Caco-2 (cell line): Measurements from ENCODE around the gene ACER1. TPM values are rescaled to one million over a fixed set of nuclear protein-coding genes. Genes with fewer than 3 reads are reported as not detected.

Source experiments
- BruUV-seq: library from RNA; stranded (reverse); fragments of 400-500 nt; replicated peaks from 2 replicates; lab custom pipeline; 2021; lab: Mats Ljungman, UMichigan
- CTCF ChIA-PET: fragments of 300-600 bp; sonication (Branson Sonifier 250); formaldehyde crosslinking; loops from one replicate; lab custom pipeline; 2022; ENCODE audit warnings: antibody characterized with exemption; lab: Charles Lee
- POLR2A ChIA-PET: fragments of 300-600 bp; sonication (Branson Sonifier 250); formaldehyde crosslinking; loops from one replicate; lab custom pipeline; 2022; ENCODE audit warnings: antibody characterized with exemption; lab: Charles Lee
- DNase-seq, 2 experiments: peaks; one replicate each; pipeline versions ENCODE4 v3.0.0 to v3.0.0-alpha.2; 2020 to 2022
- H3K27me3 ChIP-seq: replicated peaks from 2 replicates; pipeline ENCODE4 v1.6.0; 2011; ENCODE audit warnings: low read length; ENCODE audit not compliant: control insufficient read depth, insufficient read depth
- H3K36me3 ChIP-seq: 2 replicates; pipeline ENCODE4 v1.5.1; 2011; ENCODE audit warnings: low read length; ENCODE audit not compliant: control insufficient read depth, insufficient read depth
- H3K4me1 ChIP-seq: fragments of 250-450 bp; sonication (Bioruptor Pico); 2 replicates; pipeline ENCODE4 v1.5.1; 2020; ENCODE audit warnings: mild to moderate bottlenecking
- H3K4me3 ChIP-seq: 2 replicates; pipeline ENCODE4 v1.5.1; 2011; ENCODE audit warnings: low read depth, mild to moderate bottlenecking, control low read depth, low read length
- H3K9me3 ChIP-seq: fragments of 250-450 bp; sonication (Bioruptor Pico); 2 replicates; pipeline ENCODE4 v1.5.1; 2020; ENCODE audit warnings: mild to moderate bottlenecking, moderate library complexity
- H3K27ac Mint-ChIP-seq: one replicate; pipeline ENCODE4 v1.8.0; 2022; ENCODE audit warnings: mixed read lengths; ENCODE audit not compliant: unreplicated experiment
- H3K27me3 Mint-ChIP-seq: one replicate; pipeline ENCODE4 v1.8.0; 2022; ENCODE audit warnings: mixed read lengths; ENCODE audit not compliant: insufficient read depth, unreplicated experiment
- H3K36me3 Mint-ChIP-seq: one replicate; pipeline ENCODE4 v1.8.0; 2022; ENCODE audit warnings: mild to moderate bottlenecking, mixed read lengths; ENCODE audit not compliant: insufficient read depth, unreplicated experiment
- H3K4me1 Mint-ChIP-seq: one replicate; pipeline ENCODE4 v1.8.0; 2022; ENCODE audit warnings: low read depth, mixed read lengths; ENCODE audit not compliant: unreplicated experiment
- H3K4me3 Mint-ChIP-seq: one replicate; pipeline ENCODE4 v1.8.0; 2022; ENCODE audit warnings: mild to moderate bottlenecking, moderate library complexity, mixed read lengths; ENCODE audit not compliant: unreplicated experiment
- H3K9me3 Mint-ChIP-seq: one replicate; pipeline ENCODE4 v1.8.0; 2022; ENCODE audit warnings: mixed read lengths; ENCODE audit not compliant: unreplicated experiment
- CTCF ChIP-seq, 2 experiments: fragments of 200-600 bp in 1 of 2; IDR thresholded peaks; 1 replicate in 1 of 2; 2 replicates in 1 of 2; pipeline versions ENCODE4 v1.5.1 to v1.8.0; 2011 to 2022; ENCODE audit warnings: antibody characterized with exemption in 1 of 2, control low read depth in 1 of 2, inconsistent platforms in 1 of 2, low read depth in 1 of 2, low read length in 1 of 2, mild to moderate bottlenecking in 1 of 2, moderate library complexity in 1 of 2; ENCODE audit not compliant: insufficient read depth in 1 of 2, severe bottlenecking in 1 of 2, unreplicated experiment in 1 of 2
- intact Hi-C: fragments of 100-400 bp; cut with micrococcal nuclease; formaldehyde crosslinking; loops from one replicate; pipeline ENCODE4 v1.10.0; 2022; ENCODE audit not compliant: unreplicated experiment
- total RNA-seq: library from RNA; stranded (reverse); gene quantifications from 2 replicates; pipeline ENCODE4 v1.2.3, GENCODE V29; 2022

Gene ACER1
- total RNA-seq, 1 experiment from 2014 or later: not detected

- BruUV-seq: no TSS peak
- Histone ChIP-seq H3K27me3 (no peaks in the 10 kb centered on the region), H3K9me3 (no peaks in the 10 kb centered on the region), H3K36me3 (peaks cover 1% of the 10 kb centered on the region; the same call in 1 of the 2 replicates), H3K4me3 (no peak overlapping the region), H3K4me1 (no peaks in the 10 kb centered on the region)
- POLR2A ChIA-PET: no interaction called here
- no peak overlapping the region for H3K27ac Mint-ChIP-seq
- peaks cover 38% of the 10 kb centered on the region for H3K36me3 Mint-ChIP-seq
- H3K4me3 Mint-ChIP-seq: no peak overlapping the region
- intact Hi-C loops: loop anchor here (10.0 kb wide), 1 partner anchor 155 kb away; the partner anchor contains the start of gene KHSRP
- H3K4me1 Mint-ChIP-seq: no peaks in the 10 kb centered on the region
- no peaks in the 10 kb centered on the region for H3K27me3 Mint-ChIP-seq
- no peaks in the 10 kb centered on the region for H3K9me3 Mint-ChIP-seq
- CTCF ChIA-PET: no interaction called here
- no peak for TF ChIP-seq CTCF (IDR thresholded peaks at IDR 0.05; ENCODE audit: insufficient read depth in 1 of 2, low read depth in 1 of 2, low read length in 1 of 2, severe bottlenecking in 1 of 2, unreplicated experiment in 1 of 2)
- no peak for DNase-seq
Measured at GRCh38 chr19:6270076-6270745, 63.2 kb downstream of the ACER1 start.

- Mint-ChIP-seq H3K4me3 (no peak overlapping the region), H3K36me3 (peaks cover 48% of the 10 kb centered on the region), H3K4me1 (no peaks in the 10 kb centered on the region), H3K27me3 (no peaks in the 10 kb centered on the region), H3K27ac (no peak overlapping the region), H3K9me3 (no peaks in the 10 kb centered on the region)
- POLR2A ChIA-PET: no interaction called here
- no peaks in the 10 kb centered on the region for H3K27me3 ChIP-seq
- CTCF ChIA-PET: no interaction called here
- intact Hi-C loops: no loop called here
- no peak overlapping the region for H3K4me3 ChIP-seq
- peaks cover 1% of the 10 kb centered on the region; the same call in 1 of the 2 replicates for H3K36me3 ChIP-seq
- no peaks in the 10 kb centered on the region for H3K4me1 ChIP-seq
- no TSS peak for BruUV-seq
- no peak for TF ChIP-seq CTCF (IDR thresholded peaks at IDR 0.05; ENCODE audit: insufficient read depth in 1 of 2, low read depth in 1 of 2, low read length in 1 of 2, severe bottlenecking in 1 of 2, unreplicated experiment in 1 of 2)
- DNase-seq: no peak
- no peaks in the 10 kb centered on the region for H3K9me3 ChIP-seq
Measured at GRCh38 chr19:6269101-6269886, 64.1 kb downstream of the ACER1 start.

- H3K27me3 ChIP-seq: no peaks in the 10 kb centered on the region
- H3K9me3 Mint-ChIP-seq: no peaks in the 10 kb centered on the region
- intact Hi-C loops: no loop called here
- no peaks in the 10 kb centered on the region for H3K27me3 Mint-ChIP-seq
- no peak for DNase-seq
- H3K4me3 Mint-ChIP-seq: no peak overlapping the region
- BruUV-seq: no TSS peak
- no peaks in the 10 kb centered on the region for H3K4me1 Mint-ChIP-seq
- no peak for TF ChIP-seq CTCF (IDR thresholded peaks at IDR 0.05; ENCODE audit: insufficient read depth in 1 of 2, low read depth in 1 of 2, low read length in 1 of 2, severe bottlenecking in 1 of 2, unreplicated experiment in 1 of 2)
- ChIA-PET POLR2A (no interaction called here), CTCF (no interaction called here)
- no peaks in the 10 kb centered on the region for H3K4me1 ChIP-seq
- H3K4me3 ChIP-seq: no peak overlapping the region
- peaks cover 1% of the 10 kb centered on the region; the same call in 1 of the 2 replicates for H3K36me3 ChIP-seq
- H3K36me3 Mint-ChIP-seq: peaks cover 52% of the 10 kb centered on the region
- no peak overlapping the region for H3K27ac Mint-ChIP-seq
- H3K9me3 ChIP-seq: no peaks in the 10 kb centered on the region
Measured at GRCh38 chr19:6268382-6268771, 65.0 kb downstream of the ACER1 start.
